Hair follicle dermal papilla cell (primary cell): ENCODE data around the gene SPRR2G. TPM values are rescaled to one million over a fixed set of nuclear protein-coding genes. Genes with fewer than 3 reads are reported as not detected.

Experiments
- small RNA-seq: library from RNA; depleted of rRNA; stranded (forward); fragments of <200 nt; gene quantifications from one replicate; pipeline ENCODE3, GENCODE V24; 2012
- total RNA-seq: library from RNA; depleted of rRNA; stranded (reverse); fragments of >200 nt; gene quantifications from 2 replicates; pipeline ENCODE4 v1.2.3, GENCODE V29; 2012

Gene SPRR2G
- total RNA-seq = not detected in 2 replicates

DNA sequence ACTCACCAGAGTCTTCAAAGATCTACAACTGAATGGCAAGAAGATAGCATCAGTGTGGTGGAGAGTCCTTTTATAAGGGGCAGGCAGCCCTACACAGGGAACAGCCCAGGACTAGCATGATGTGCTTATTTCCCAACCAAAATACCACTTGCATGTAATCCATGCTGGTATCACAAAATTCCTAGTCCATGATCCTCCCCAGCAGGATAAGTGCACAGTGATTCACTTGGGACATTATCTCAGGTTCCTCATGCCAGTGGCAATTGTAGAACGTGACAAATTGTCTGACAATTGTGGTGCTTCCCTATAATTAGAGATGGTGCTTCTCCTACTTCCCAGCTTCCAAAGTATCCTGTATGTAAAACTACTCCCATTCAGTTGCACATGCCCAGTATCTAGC lies at the start of gene SPRR2G:
Gene SPRR2G, minus strand, starts transcription at position 45 of the 400 bp plus-strand sequence. CDS start 780 bp downstream, outside the sequence.

DNA sequence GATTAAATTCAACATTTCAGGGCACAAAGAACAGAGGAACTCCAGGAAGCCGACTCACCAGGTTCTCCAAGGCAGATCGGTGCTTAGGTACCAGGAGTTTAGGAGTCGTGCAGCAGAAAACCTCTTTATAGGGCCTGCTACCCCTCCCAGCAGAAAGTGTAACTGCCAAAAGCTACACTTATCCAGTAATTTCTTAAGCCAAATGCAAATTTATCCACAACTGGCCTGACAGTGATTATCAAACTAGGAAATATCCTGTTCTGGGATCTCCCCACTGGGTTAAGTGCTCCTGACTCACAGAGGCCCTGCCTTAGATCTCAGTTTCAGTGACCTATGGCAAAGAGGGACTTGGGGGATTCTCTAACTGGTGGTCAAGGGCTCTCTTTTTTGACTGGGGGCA lies 37.3 kb downstream of the SPRR2G start, which contains the start of gene SPRR2F:
Gene SPRR2F, minus strand, starts transcription at position 101 of the 400 bp plus-strand sequence. CDS start 783 bp downstream, outside the sequence.

Small RNA genes lying within 50 kb of the gene (small RNA-seq; reads per million reads assigned to genes)
- gene SPRR2C = not detected

Other genes with a start within 250 kb of the SPRR2G start
- not detected in 2 replicates for gene IVL, start 242.3 kb downstream of the SPRR2G start, total RNA-seq
- not detected in 2 replicates for gene SPRR5, start 203.7 kb downstream of the SPRR2G start, total RNA-seq
- gene SPRR4, start 180.2 kb downstream of the SPRR2G start, total RNA-seq = not detected in 2 replicates
- not detected in 2 replicates for gene SPRR1A, start 166.8 kb downstream of the SPRR2G start, total RNA-seq
- gene SPRR3, start 149.1 kb downstream of the SPRR2G start, total RNA-seq = not detected in 2 replicates
- gene SPRR1B, start 119.7 kb downstream of the SPRR2G start, total RNA-seq = not detected in 2 replicates
- not detected in 2 replicates for gene SPRR2D, start 109.8 kb downstream of the SPRR2G start, total RNA-seq
- gene SPRR2A, start 93.4 kb downstream of the SPRR2G start, total RNA-seq = not detected in 2 replicates
- not detected in 2 replicates for gene SPRR2B, start 79.3 kb downstream of the SPRR2G start, total RNA-seq
- not detected in 2 replicates for gene SPRR2E, start 56.4 kb downstream of the SPRR2G start, total RNA-seq
- not detected in 2 replicates for gene SPRR2F, start 37.4 kb downstream of the SPRR2G start, total RNA-seq
- not detected in 2 replicates for gene LELP1, start 52.5 kb upstream of the SPRR2G start, total RNA-seq
- not detected in 2 replicates for gene PRR9, start 66.7 kb upstream of the SPRR2G start, total RNA-seq
- not detected in 2 replicates for gene LORICRIN, start 108.8 kb upstream of the SPRR2G start, total RNA-seq
- gene PGLYRP3, start 162.1 kb upstream of the SPRR2G start, total RNA-seq = not detected in 2 replicates
- gene PGLYRP4, start 198.0 kb upstream of the SPRR2G start, total RNA-seq = not detected in 2 replicates
- gene S100A9, start 207.0 kb upstream of the SPRR2G start, total RNA-seq = 0.49 TPM in 1 of 2 replicates, not detected in the other
- not detected in 2 replicates for gene S100A12, start 224.7 kb upstream of the SPRR2G start, total RNA-seq
- not detected in 2 replicates for gene S100A8, start 240.2 kb upstream of the SPRR2G start, total RNA-seq